Measurements from ENCODE around the gene MFAP4. TPM values are rescaled to one million over a fixed set of nuclear protein-coding genes. Genes with fewer than 3 reads are reported as not detected.
A peak's percentile ranks its signal among the peaks of the same experiment; 100 is the strongest.

MFAP4 gene
- total and polyA plus RNA-seq, 7 donors: 5.8 to 44.5 (median 8.9) TPM

GRCh38 chr17:19381741-19382444 is 5.1 kb downstream of the MFAP4 start:
- WGBS, 3 donors: 90 to 92% (median 91%) methylated on average over 24 to 31 of the region's 31 CpGs
- intact Hi-C loops (cut with DNase I): no loop called here
- TF ChIP-seq, protein P1, sequence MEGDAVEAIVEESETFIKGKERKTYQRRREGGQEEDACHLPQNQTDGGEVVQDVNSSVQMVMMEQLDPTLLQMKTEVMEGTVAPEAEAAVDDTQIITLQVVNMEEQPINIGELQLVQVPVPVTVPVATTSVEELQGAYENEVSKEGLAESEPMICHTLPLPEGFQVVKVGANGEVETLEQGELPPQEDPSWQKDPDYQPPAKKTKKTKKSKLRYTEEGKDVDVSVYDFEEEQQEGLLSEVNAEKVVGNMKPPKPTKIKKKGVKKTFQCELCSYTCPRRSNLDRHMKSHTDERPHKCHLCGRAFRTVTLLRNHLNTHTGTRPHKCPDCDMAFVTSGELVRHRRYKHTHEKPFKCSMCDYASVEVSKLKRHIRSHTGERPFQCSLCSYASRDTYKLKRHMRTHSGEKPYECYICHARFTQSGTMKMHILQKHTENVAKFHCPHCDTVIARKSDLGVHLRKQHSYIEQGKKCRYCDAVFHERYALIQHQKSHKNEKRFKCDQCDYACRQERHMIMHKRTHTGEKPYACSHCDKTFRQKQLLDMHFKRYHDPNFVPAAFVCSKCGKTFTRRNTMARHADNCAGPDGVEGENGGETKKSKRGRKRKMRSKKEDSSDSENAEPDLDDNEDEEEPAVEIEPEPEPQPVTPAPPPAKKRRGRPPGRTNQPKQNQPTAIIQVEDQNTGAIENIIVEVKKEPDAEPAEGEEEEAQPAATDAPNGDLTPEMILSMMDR (IDR thresholded peaks at IDR 0.05): no peak
- Histone ChIP-seq H3K9me3 (no peaks in the 10 kb centered on the region), H3K4me1 (peaks cover 27% of the 10 kb centered on the region), H3K36me3 (ENCODE audit: insufficient read depth in 1 of 2, low read depth in 1 of 2) (peaks cover 0 to 60% of the 10 kb centered on the region in 2 donors), H3K4me3 (no peak overlapping the region), H3K27me3 (ENCODE audit: insufficient read depth in 3 of 3, low read length in 2 of 3) (no peaks in the 10 kb centered on the region), H3K27ac (no peak overlapping the region)
- DNase-seq (no peak), ATAC-seq (no peak)

- TF ChIP-seq, protein P1 (IDR thresholded peaks at IDR 0.05): no peak
- intact Hi-C loops (cut with DNase I): no loop called here
- peaks cover 0 to 60% of the 10 kb centered on the region in 2 donors for H3K36me3 ChIP-seq (ENCODE audit: insufficient read depth in 1 of 2, low read depth in 1 of 2)
- no peak for ATAC-seq
- 91 to 93% (median 93%) methylated on average over 7 of the region's 7 CpGs for WGBS, 3 donors
- no peak overlapping the region for H3K4me3 ChIP-seq
- no peaks in the 10 kb centered on the region for H3K9me3 ChIP-seq
- no peak for DNase-seq
- H3K27me3 ChIP-seq (ENCODE audit: insufficient read depth in 3 of 3, low read length in 2 of 3): no peaks in the 10 kb centered on the region
- H3K4me1 ChIP-seq: peaks cover 25% of the 10 kb centered on the region
- H3K27ac ChIP-seq: no peak overlapping the region
These were observed 5.6 kb downstream of the MFAP4 start for GRCh38 chr17:19381361-19381740.

GRCh38 chr17:19380481-19381301 is 6.3 kb downstream of the MFAP4 start:
- WGBS, 3 donors: 88 to 93% (median 88%) methylated on average over 29 of the region's 29 CpGs
- TF ChIP-seq, protein P1 (IDR thresholded peaks at IDR 0.05): no peak
- peaks cover 0 to 60% of the 10 kb centered on the region in 2 donors for H3K36me3 ChIP-seq (ENCODE audit: insufficient read depth in 1 of 2, low read depth in 1 of 2)
- ATAC-seq (no peak), DNase-seq (peak in 1 of 2 donors; percentile 21)
- intact Hi-C loops (cut with DNase I): no loop called here
- H3K9me3 ChIP-seq: no peaks in the 10 kb centered on the region
- H3K27me3 ChIP-seq (ENCODE audit: insufficient read depth in 3 of 3, low read length in 2 of 3): no peaks in the 10 kb centered on the region
- no peak overlapping the region for H3K27ac ChIP-seq
- H3K4me1 ChIP-seq: peaks cover 19% of the 10 kb centered on the region
- H3K4me3 ChIP-seq: no peak overlapping the region

GRCh38 chr17:19379361-19380065 is 7.5 kb downstream of the MFAP4 start:
- Histone ChIP-seq H3K9me3 (no peaks in the 10 kb centered on the region), H3K27ac (no peak overlapping the region), H3K4me3 (peak overlapping the region; percentile 74), H3K4me1 (peaks cover 16% of the 10 kb centered on the region), H3K36me3 (ENCODE audit: insufficient read depth in 1 of 2, low read depth in 1 of 2) (peaks cover 0 to 48% of the 10 kb centered on the region in 2 donors), H3K27me3 (ENCODE audit: insufficient read depth in 3 of 3, low read length in 2 of 3) (no peaks in the 10 kb centered on the region)
- no peak for ATAC-seq
- WGBS, 3 donors: 72 to 80% (median 76%) methylated on average over 13 of the region's 13 CpGs
- DNase-seq: peak in 1 of 2 donors; percentile 16
- TF ChIP-seq, protein P1 (IDR thresholded peaks at IDR 0.05): no peak
- intact Hi-C loops (cut with DNase I): no loop called here

Measured in psoas muscle (tissue), 8 donors.